Right lobe of liver (tissue), 6 donors: ENCODE measurements around the gene SFRP5. TPM values are rescaled to one million over a fixed set of nuclear protein-coding genes. Genes with fewer than 3 reads are reported as not detected.
A peak's percentile ranks its signal among the peaks of the same experiment; 100 is the strongest.

ENCODE experiments used
- ATAC-seq, 4 donors: fragments of 200-7000 bp; cut with Tn5 transposase; one replicate each; pipeline ENCODE4 v1.9.1; 2020; ENCODE audit warnings: mild to moderate bottlenecking in 4 of 4, moderate library complexity in 4 of 4
- DNase-seq, 3 donors: peaks; one replicate each; pipeline ENCODE4 v3.0.0-alpha.2; 2020
- H3K27ac ChIP-seq, 3 donors: fragments of 200-600 bp; one replicate each; pipeline ENCODE4 v1.8.0; 2022
- H3K27me3 ChIP-seq, 2 donors: fragments of 200-600 bp; one replicate each; pipeline ENCODE4 v1.8.0; 2022
- H3K36me3 ChIP-seq, 4 donors: fragments of 200-600 bp; sonication (generic) in 1 of 4; one replicate each; pipeline versions ENCODE4 v1.5.1 to v1.8.0; 2017 to 2022; ENCODE audit warnings: control low read depth in 1 of 4
- H3K4me1 ChIP-seq, 4 donors: fragments of 200-600 bp; sonication (generic) in 1 of 4; one replicate each; pipeline versions ENCODE4 v1.5.1 to v1.8.0; 2017 to 2022; ENCODE audit warnings: control low read depth in 1 of 4
- H3K4me3 ChIP-seq, 3 donors: fragments of 200-600 bp; one replicate each; pipeline ENCODE4 v1.8.0; 2022
- H3K9me3 ChIP-seq, 4 donors: fragments of 200-600 bp; sonication (generic) in 1 of 4; one replicate each; pipeline versions ENCODE4 v1.5.1 to v1.8.0; 2017 to 2022; ENCODE audit warnings: control low read depth in 1 of 4
- CTCF ChIP-seq, 4 donors: fragments of 200-600 bp in 3 of 4; fragments of 450-650 bp in 1 of 4; IDR thresholded peaks; one replicate each; pipeline versions ENCODE4 v1.5.1 to v1.8.0; 2016 to 2022; ENCODE audit warnings: antibody characterized with exemption in 4 of 4, mild to moderate bottlenecking in 2 of 4
- POLR2A ChIP-seq: fragments of 450-650 bp; IDR thresholded peaks from one replicate; pipeline ENCODE4 v1.6.1; 2017; ENCODE audit warnings: antibody characterized with exemption, mild to moderate bottlenecking
- WGBS: methylation state at CpG from one replicate; pipeline ENCODE4 v1.1.6; 2018; ENCODE audit warnings: low coverage, low lambda C conversion rate; ENCODE audit not compliant: insufficient coverage; ENCODE audit errors: missing lambda C conversion rate; 5-methylcytosine and 5-hydroxymethylcytosine counted together
- intact Hi-C, 2 donors: fragments of 100-400 bp; cut with DNase I; formaldehyde crosslinking; loops; one replicate each; pipeline versions ENCODE4 v1.11.2 to v1.14.1; 2022
- total RNA-seq, 6 experiments: library from RNA; depleted of rRNA in 2 of 6; stranded (reverse); fragments of >200 nt in 2 of 6; fragmentation: NEBNext Ultra II Directional in 3 of 6; extraction: Animal tissue kit (Norgen Biotek cat#: 25700) in 3 of 6; gene quantifications; one replicate each; pipeline versions ENCODE4 v1.1.0 to v1.2.4, GENCODE V29; 2016 to 2023
- donor health status: DM: no; HTN: yes; CAD: no.
- donor health status: DM: no; HTN: no; CAD: no.
- donor health status: DM: no; HTN: no; CAD: no.
- donor health status: DM: no; HTN: yes; CAD: no.
- donor health status: DM: no; HTN: yes; CAD: no.

SFRP5 gene
- total RNA-seq, 6 experiments from 2014 or later, result 1.6 to 6.6 (median 4.5) TPM

DNA sequence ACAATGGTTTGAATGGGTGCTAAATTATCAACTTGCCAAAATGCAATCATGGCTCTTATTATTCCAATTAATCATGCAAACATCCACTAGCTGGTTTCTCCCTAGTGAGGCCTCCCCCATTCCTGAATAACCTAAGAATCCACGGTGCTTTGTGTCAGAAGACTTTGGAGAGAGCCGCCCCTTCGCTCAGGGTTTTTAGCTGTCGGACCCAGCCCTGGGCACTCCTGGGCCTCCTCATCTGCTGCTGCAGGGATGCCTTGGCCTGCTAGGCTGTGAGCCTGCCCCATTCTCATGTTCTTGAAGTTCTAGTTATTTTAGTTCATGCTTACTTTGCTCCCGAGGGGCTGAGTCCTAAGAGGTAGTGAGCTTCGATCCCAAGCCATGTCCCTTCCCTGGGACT is 34.1 kb upstream of the SFRP5 start:
- Histone ChIP-seq H3K4me3 (no peak overlapping the region), H3K27me3 (no peaks in the 10 kb centered on the region), H3K4me1 (no peaks in the 10 kb centered on the region), H3K27ac (no peak overlapping the region), H3K36me3 (no peaks in the 10 kb centered on the region), H3K9me3 (no peaks in the 10 kb centered on the region)
- no peak for DNase-seq
- 90% methylated on average over 4 of the region's 6 CpGs for WGBS
- no peak for TF ChIP-seq POLR2A
- TF ChIP-seq CTCF (IDR thresholded peaks at IDR 0.05), result no peak
- intact Hi-C loops, result no loop called here
- ATAC-seq, result no peak

- intact Hi-C loops, result no loop called here
- H3K9me3 ChIP-seq, result no peaks in the 10 kb centered on the region
- H3K36me3 ChIP-seq, result no peaks in the 10 kb centered on the region
- DNase-seq (no peak), ATAC-seq (no peak)
- H3K4me3 ChIP-seq, result no peak overlapping the region
- no peak for TF ChIP-seq POLR2A
- TF ChIP-seq CTCF (IDR thresholded peaks at IDR 0.05), result no peak
- no peaks in the 10 kb centered on the region for H3K4me1 ChIP-seq
- no peaks in the 10 kb centered on the region for H3K27me3 ChIP-seq
- no peak overlapping the region for H3K27ac ChIP-seq
- WGBS, result 62% methylated on average over 11 of the region's 12 CpGs
Measured at GRCh38 chr10:97805096-97805884, 33.5 kb upstream of the SFRP5 start.

DNA sequence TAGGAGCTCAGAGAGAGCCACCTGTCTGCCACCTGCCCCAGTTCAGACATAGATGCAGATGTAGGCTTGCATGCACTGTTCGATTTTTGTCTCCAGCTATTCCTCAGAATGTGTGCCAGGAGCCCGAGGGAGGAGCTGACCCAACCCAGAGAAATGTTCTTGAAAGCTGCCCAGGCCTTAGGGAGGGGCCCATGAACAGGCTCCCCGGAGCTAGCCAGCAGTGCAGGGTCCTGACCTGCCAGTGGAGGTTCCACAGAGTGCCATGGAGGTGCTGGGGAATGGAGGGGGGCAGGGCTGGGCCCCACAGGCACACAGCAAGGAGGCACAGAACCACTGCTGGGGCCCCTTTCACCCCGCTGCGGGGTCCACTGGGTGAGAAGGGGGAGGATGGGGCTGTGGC is 29.6 kb upstream of the SFRP5 start:
- no peaks in the 10 kb centered on the region for H3K4me1 ChIP-seq
- 20% methylated on average over 1 of the region's 5 CpGs for whole genome bisulfite sequencing
- TF ChIP-seq POLR2A (no peak), CTCF (IDR thresholded peaks at IDR 0.05) (no peak)
- no peak overlapping the region for H3K27ac ChIP-seq
- H3K27me3 ChIP-seq, result no peaks in the 10 kb centered on the region
- intact Hi-C loops, result no loop called here
- no peak overlapping the region for H3K4me3 ChIP-seq
- H3K9me3 ChIP-seq, result no peaks in the 10 kb centered on the region
- no peaks in the 10 kb centered on the region for H3K36me3 ChIP-seq
- ATAC-seq, result peak in 1 of 4 donors; percentile 18
- DNase-seq, result no peak

DNA sequence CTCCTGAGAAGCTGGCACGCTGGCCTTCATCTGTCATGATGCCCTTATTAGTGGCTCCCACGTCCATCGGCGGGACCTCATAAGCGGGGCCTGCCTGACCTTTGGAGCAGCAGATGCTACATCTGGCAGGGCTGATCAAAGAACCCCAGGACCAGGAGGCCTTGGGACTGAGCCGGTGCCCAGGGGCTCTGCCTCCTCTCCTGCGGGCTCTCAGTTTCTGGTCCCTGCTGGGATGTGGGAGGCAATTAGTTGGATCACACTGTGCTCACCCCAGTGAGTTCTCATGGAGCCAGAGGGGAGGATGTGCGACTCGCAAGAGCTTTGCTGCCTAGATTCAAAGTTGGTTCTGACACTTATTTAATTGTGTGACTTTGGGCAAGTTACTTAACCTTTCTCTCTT is 28.7 kb upstream of the SFRP5 start:
- DNase-seq (no peak), ATAC-seq (no peak)
- intact Hi-C loops, result no loop called here
- TF ChIP-seq CTCF (IDR thresholded peaks at IDR 0.05), result no peak
- no peak for TF ChIP-seq POLR2A
- H3K36me3 ChIP-seq, result no peaks in the 10 kb centered on the region
- H3K4me1 ChIP-seq, result no peaks in the 10 kb centered on the region
- H3K27me3 ChIP-seq, result no peaks in the 10 kb centered on the region
- H3K27ac ChIP-seq, result no peak overlapping the region
- 92% methylated on average over 2 of the region's 9 CpGs for WGBS
- H3K9me3 ChIP-seq, result no peaks in the 10 kb centered on the region
- no peak overlapping the region for H3K4me3 ChIP-seq
